CD4-positive, alpha-beta T cell (primary cell): ENCODE data around the gene MTMR4. TPM values are rescaled to one million over a fixed set of nuclear protein-coding genes. Genes with fewer than 3 reads are reported as not detected.
"Not testable (repeated sequence)": the region's sequence is repeated elsewhere in the genome, so short reads cannot be mapped to it uniquely, and the experiment has no call there.

Source experiments
- ATAC-seq: fragments of 200-7000 bp; cut with Tn5 transposase; one replicate; pipeline ENCODE4 v1.10.0; 2022; ENCODE audit warnings: mild to moderate bottlenecking; ENCODE audit not compliant: poor library complexity
- CTCF ChIA-PET: fragments of 350-600 bp; sonication (Branson Sonifier 250); formaldehyde crosslinking; loops from one replicate; lab custom pipeline; 2021; ENCODE audit warnings: antibody characterized with exemption, inconsistent platforms; lab: Charles Lee
- POLR2A ChIA-PET: fragments of 350-600 bp; sonication (Branson Sonifier 250); formaldehyde crosslinking; loops from one replicate; lab custom pipeline; 2021; ENCODE audit warnings: antibody characterized with exemption, inconsistent platforms; lab: Charles Lee
- DNase-seq, 14 experiments: peaks; one replicate each; pipeline ENCODE4 v3.0.0-alpha.2; 2013 to 2020; ENCODE audit warnings: mixed read lengths in 2 of 14
- H3K27ac ChIP-seq, 2 donors: one replicate each; pipeline versions ENCODE4 v1.5.1 to v1.7.0; 2013; ENCODE audit warnings: low read length in 2 of 2, low read depth in 1 of 2, mild to moderate bottlenecking in 1 of 2
- H3K27me3 ChIP-seq, 2 experiments: 1 replicate in 1 of 2; 2 replicates in 1 of 2; pipeline versions ENCODE4 v1.6.1 to v1.7.0; 2013; ENCODE audit warnings: low read length in 2 of 2, control low read depth in 1 of 2, mild to moderate bottlenecking in 1 of 2, moderate library complexity in 1 of 2; ENCODE audit not compliant: insufficient read depth in 2 of 2, control insufficient read depth in 1 of 2
- H3K36me3 ChIP-seq: one replicate; pipeline ENCODE4 v1.6.1; 2013; ENCODE audit warnings: low read length, control low read depth; ENCODE audit not compliant: insufficient read depth
- H3K4me1 ChIP-seq: one replicate; pipeline ENCODE4 v1.6.1; 2013; ENCODE audit warnings: low read length, control low read depth; ENCODE audit not compliant: insufficient read depth
- H3K4me3 ChIP-seq: one replicate; pipeline ENCODE4 v1.5.1; 2013; ENCODE audit warnings: mild to moderate bottlenecking, low read length, moderate library complexity
- H3K9me3 ChIP-seq, 2 experiments: 1 replicate in 1 of 2; 2 replicates in 1 of 2; pipeline versions ENCODE4 v1.6.1 to v1.7.0; 2013; ENCODE audit warnings: low read length in 2 of 2, mild to moderate bottlenecking in 2 of 2, control low read depth in 1 of 2, moderate library complexity in 1 of 2; ENCODE audit not compliant: control insufficient read depth in 1 of 2, insufficient read depth in 1 of 2
- H3K27ac Mint-ChIP-seq: one replicate; pipeline ENCODE4 v1.8.0; 2020; ENCODE audit warnings: mixed read lengths
- H3K27me3 Mint-ChIP-seq: one replicate; pipeline ENCODE4 v1.8.0; 2021; ENCODE audit warnings: mixed read lengths
- H3K36me3 Mint-ChIP-seq: one replicate; pipeline ENCODE4 v1.8.0; 2021; ENCODE audit warnings: low read depth, mixed read lengths
- H3K4me1 Mint-ChIP-seq: one replicate; pipeline ENCODE4 v1.8.0; 2021; ENCODE audit warnings: low read depth, mixed read lengths
- H3K4me3 Mint-ChIP-seq: one replicate; pipeline ENCODE4 v1.8.0; 2020; ENCODE audit warnings: mild to moderate bottlenecking, mixed read lengths
- H3K9me3 Mint-ChIP-seq: one replicate; pipeline ENCODE4 v1.8.0; 2020; ENCODE audit warnings: mixed read lengths
- intact Hi-C, 2 experiments: fragments of 100-400 bp; cut with DNase I in 1 of 2; cut with micrococcal nuclease in 1 of 2; formaldehyde crosslinking; loops; one replicate each; pipeline versions ENCODE4 v1.15.1 to v1.9.0; 2023 to 2025; cut with DNase I, micrococcal nuclease
- total RNA-seq, 174 experiments: library from RNA in 2 of 174; stranded (reverse) in 2 of 174; gene quantifications; one replicate each; pipeline ENCODE4 v1.2.3 and lab custom pipeline; 2021 to 2026
- TF ChIP-seq, protein P1 (sequence below): fragments of 200-600 bp; IDR thresholded peaks from one replicate; pipeline ENCODE4 v1.8.0; 2022; ENCODE audit warnings: antibody characterized with exemption, mild to moderate bottlenecking

The MTMR4 gene
- total RNA-seq, 2 experiments from 2014 or later, result 28.8 to 30.0 TPM

DNA sequence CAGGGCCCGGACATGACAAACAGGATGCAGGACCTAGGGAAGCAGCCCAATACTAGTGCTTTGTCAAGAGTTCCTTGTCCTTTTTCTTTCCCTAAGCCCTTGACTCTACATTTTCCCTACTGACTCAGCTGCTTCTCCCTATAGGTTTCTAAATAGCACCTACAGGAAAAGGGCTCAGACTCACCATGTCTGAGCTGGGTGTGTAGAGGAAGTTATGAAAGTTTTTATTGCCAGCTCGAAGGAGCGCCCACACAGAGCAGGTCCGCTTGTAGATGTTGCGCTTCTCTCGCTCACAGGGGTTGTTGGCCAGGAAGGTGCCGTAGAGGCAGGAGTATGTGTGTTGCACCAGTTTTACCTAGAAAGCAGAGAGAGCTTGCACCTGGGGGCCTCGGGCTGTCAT, 10.6 kb downstream of the MTMR4 start:
- Histone ChIP-seq H3K36me3 (peaks cover 90% of the 10 kb centered on the region), H3K27ac (no peak overlapping the region), H3K4me3 (no peak overlapping the region), H3K27me3 (no peaks in the 10 kb centered on the region), H3K9me3 (no peaks in the 10 kb centered on the region), H3K4me1 (peaks cover 2% of the 10 kb centered on the region)
- no peak overlapping the region for H3K4me3 Mint-ChIP-seq
- no peaks in the 10 kb centered on the region for H3K9me3 Mint-ChIP-seq
- no peak for DNase-seq
- no peak overlapping the region for H3K27ac Mint-ChIP-seq
- H3K4me1 Mint-ChIP-seq, result peaks cover 2% of the 10 kb centered on the region
- CTCF ChIA-PET, result no interaction called here
- no peaks in the 10 kb centered on the region for H3K27me3 Mint-ChIP-seq
- no peak for ATAC-seq
- TF ChIP-seq, protein P1, sequence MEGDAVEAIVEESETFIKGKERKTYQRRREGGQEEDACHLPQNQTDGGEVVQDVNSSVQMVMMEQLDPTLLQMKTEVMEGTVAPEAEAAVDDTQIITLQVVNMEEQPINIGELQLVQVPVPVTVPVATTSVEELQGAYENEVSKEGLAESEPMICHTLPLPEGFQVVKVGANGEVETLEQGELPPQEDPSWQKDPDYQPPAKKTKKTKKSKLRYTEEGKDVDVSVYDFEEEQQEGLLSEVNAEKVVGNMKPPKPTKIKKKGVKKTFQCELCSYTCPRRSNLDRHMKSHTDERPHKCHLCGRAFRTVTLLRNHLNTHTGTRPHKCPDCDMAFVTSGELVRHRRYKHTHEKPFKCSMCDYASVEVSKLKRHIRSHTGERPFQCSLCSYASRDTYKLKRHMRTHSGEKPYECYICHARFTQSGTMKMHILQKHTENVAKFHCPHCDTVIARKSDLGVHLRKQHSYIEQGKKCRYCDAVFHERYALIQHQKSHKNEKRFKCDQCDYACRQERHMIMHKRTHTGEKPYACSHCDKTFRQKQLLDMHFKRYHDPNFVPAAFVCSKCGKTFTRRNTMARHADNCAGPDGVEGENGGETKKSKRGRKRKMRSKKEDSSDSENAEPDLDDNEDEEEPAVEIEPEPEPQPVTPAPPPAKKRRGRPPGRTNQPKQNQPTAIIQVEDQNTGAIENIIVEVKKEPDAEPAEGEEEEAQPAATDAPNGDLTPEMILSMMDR, result no peak
- peaks cover 81% of the 10 kb centered on the region for H3K36me3 Mint-ChIP-seq
- intact Hi-C loops, result no loop called here
- POLR2A ChIA-PET, result interaction anchor here (0.7 kb wide), 1 partner anchor 32 kb away, joined by 3 read pairs; no protein-coding TSS in a partner anchor

GRCh38 chr17:58503134-58503533, 11.3 kb downstream of the MTMR4 start:
- ATAC-seq, H3K9me3 ChIP-seq, H3K4me1 Mint-ChIP-seq, DNase-seq, intact Hi-C loops, CTCF ChIA-PET, H3K27me3 ChIP-seq, H3K27me3 Mint-ChIP-seq, H3K27ac Mint-ChIP-seq, H3K4me3 ChIP-seq, H3K4me3 Mint-ChIP-seq, H3K4me1 ChIP-seq, H3K27ac ChIP-seq, H3K9me3 Mint-ChIP-seq: not testable (repeated sequence)
- POLR2A ChIA-PET, result interaction anchor here (1.0 kb wide), 1 partner anchor 15 kb away, joined by 3 read pairs; the partner anchor contains the start of gene HSF5
- H3K36me3 ChIP-seq, result peaks cover 88% of the 10 kb centered on the region
- H3K36me3 Mint-ChIP-seq, result peaks cover 81% of the 10 kb centered on the region

DNA sequence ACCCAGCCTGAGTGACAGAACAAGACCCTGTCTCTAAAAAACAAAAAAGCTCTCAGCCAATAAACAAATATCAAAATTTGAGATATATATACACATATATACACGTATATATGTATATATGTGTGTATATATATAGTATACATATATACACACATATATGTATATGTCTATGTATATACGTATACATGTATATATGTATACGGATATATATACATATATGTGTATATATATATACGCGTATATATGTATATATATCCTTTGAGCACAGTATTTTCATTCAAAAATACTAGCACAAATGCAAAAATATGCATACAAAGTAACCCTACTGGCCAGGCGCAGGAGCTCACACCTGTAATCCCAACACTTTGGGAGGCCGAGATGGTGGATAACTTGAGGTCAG, 13.0 kb downstream of the MTMR4 start:
- intact Hi-C loops, result no loop called here
- no peak overlapping the region for H3K4me3 ChIP-seq
- no peak for DNase-seq
- H3K4me1 Mint-ChIP-seq, result peaks cover 11% of the 10 kb centered on the region
- no peak overlapping the region for H3K27ac ChIP-seq
- no peak for ATAC-seq
- H3K9me3 ChIP-seq, result no peaks in the 10 kb centered on the region
- H3K4me1 ChIP-seq, result no peaks in the 10 kb centered on the region
- H3K36me3 Mint-ChIP-seq, result peaks cover 81% of the 10 kb centered on the region
- no peaks in the 10 kb centered on the region for H3K27me3 Mint-ChIP-seq
- H3K27me3 ChIP-seq, result no peaks in the 10 kb centered on the region
- ChIA-PET CTCF (no interaction called here), POLR2A (no interaction called here)
- no peak overlapping the region for H3K4me3 Mint-ChIP-seq
- no peak overlapping the region for H3K27ac Mint-ChIP-seq
- H3K9me3 Mint-ChIP-seq, result no peaks in the 10 kb centered on the region
- H3K36me3 ChIP-seq, result peaks cover 88% of the 10 kb centered on the region
- TF ChIP-seq, protein P1, result no peak

- no peaks in the 10 kb centered on the region for H3K27me3 Mint-ChIP-seq
- H3K27ac Mint-ChIP-seq, result no peak overlapping the region
- POLR2A ChIA-PET, result no interaction called here
- peaks cover 79% of the 10 kb centered on the region for H3K36me3 Mint-ChIP-seq
- Histone ChIP-seq H3K27ac (no peak overlapping the region), H3K4me1 (no peaks in the 10 kb centered on the region), H3K9me3 (no peaks in the 10 kb centered on the region), H3K36me3 (peaks cover 86% of the 10 kb centered on the region), H3K4me3 (no peak overlapping the region), H3K27me3 (no peaks in the 10 kb centered on the region)
- H3K9me3 Mint-ChIP-seq, result no peaks in the 10 kb centered on the region
- TF ChIP-seq, protein P1, result no peak
- intact Hi-C loops, result no loop called here
- peaks cover 11% of the 10 kb centered on the region for H3K4me1 Mint-ChIP-seq
- ATAC-seq (no peak), DNase-seq (no peak)
- CTCF ChIA-PET, result interaction anchor here (1.1 kb wide), 1 partner anchor 9 kb away, joined by 3 read pairs; no protein-coding TSS in a partner anchor
- H3K4me3 Mint-ChIP-seq, result no peak overlapping the region
Measured at GRCh38 chr17:58498177-58498828, 16.1 kb downstream of the MTMR4 start.
